Measurements from ENCODE around the gene CATSPER4. TPM values are rescaled to one million over a fixed set of nuclear protein-coding genes. Genes with fewer than 3 reads are reported as not detected.
A peak's percentile ranks its signal among the peaks of the same experiment; 100 is the strongest.

Gene CATSPER4
- total and polyA plus RNA-seq, 2 of the 13 experiments (the other 11 are each of a cell fraction or from before 2014, with no cell fraction given), result not detected

- TF ChIP-seq FLYWCH1 (CRISPR knock-in tag; IDR thresholded peaks at IDR 0.05), result no peak
- no peak for TF ChIP-seq SETDB1 (CRISPR knock-in tag; IDR thresholded peaks at IDR 0.05; ENCODE audit: borderline replicate concordance)
- TF ChIP-seq ETS1 (CRISPR knock-in tag; IDR thresholded peaks at IDR 0.05), result no peak
- 0 out of 2 replicates have a peak, but pooled peaks have one; percentile 12 for TF ChIP-seq ZGPAT (CRISPR knock-in tag; IDR thresholded peaks at IDR 0.05)
- peak; percentile 91 for TF ChIP-seq ZFP36L1 (CRISPR knock-in tag; IDR thresholded peaks at IDR 0.05)
- no peak for TF ChIP-seq MTA3 (CRISPR knock-in tag; IDR thresholded peaks at IDR 0.05)
- peak; percentile 76 for TF ChIP-seq ZFP91 (CRISPR knock-in tag; IDR thresholded peaks at IDR 0.05; ENCODE audit: borderline replicate concordance)
- 0 out of 2 replicates have a peak, but pooled peaks have one; percentile 60 for TF ChIP-seq ZNF589 (CRISPR knock-in tag; conservative IDR thresholded peaks at IDR 0.05)
- TF ChIP-seq ZNF333 (CRISPR knock-in tag; IDR thresholded peaks at IDR 0.05; ENCODE audit: borderline replicate concordance), result 0 out of 2 replicates have a peak, but pooled peaks have one; percentile 54
- no peak for TF ChIP-seq MAFF (IDR thresholded peaks at IDR 0.05; ENCODE audit: low read depth, low read length)
- TF ChIP-seq ZNF382 (CRISPR knock-in tag; IDR thresholded peaks at IDR 0.05; ENCODE audit: borderline replicate concordance), result no peak
- peak; percentile 78; the same call in 1 of the 2 replicates for TF ChIP-seq MTERF4 (CRISPR knock-in tag; IDR thresholded peaks at IDR 0.05)
- peak; percentile 85 for TF ChIP-seq RBM39 (IDR thresholded peaks at IDR 0.05; ENCODE audit: low read depth, low read length, poor library complexity, severe bottlenecking)
- no peak for TF ChIP-seq TBP (CRISPR knock-in tag; IDR thresholded peaks at IDR 0.05)
- no peak for TF ChIP-seq ZNF780A (CRISPR knock-in tag; IDR thresholded peaks at IDR 0.05)
- TF ChIP-seq NR1H2 (CRISPR knock-in tag; IDR thresholded peaks at IDR 0.05; ENCODE audit: borderline replicate concordance, low read depth), result no peak
- TF ChIP-seq ZNF768 (CRISPR knock-in tag; IDR thresholded peaks at IDR 0.05), result peak; percentile 56
- peak; percentile 75; the same call in 1 of the 2 replicates for TF ChIP-seq MEIS1 (CRISPR knock-in tag; IDR thresholded peaks at IDR 0.05; ENCODE audit: borderline replicate concordance)
- peak; percentile 19; the same call in 1 of the 2 replicates for TF ChIP-seq NR2C2 (CRISPR knock-in tag; IDR thresholded peaks at IDR 0.05; ENCODE audit: borderline replicate concordance)
- peak; percentile 45; the same call in 1 of the 2 replicates for TF ChIP-seq ZC3H13 (CRISPR knock-in tag; IDR thresholded peaks at IDR 0.05)
- peak; percentile 72 for TF ChIP-seq ZNF430 (CRISPR knock-in tag; IDR thresholded peaks at IDR 0.05)
- peak; percentile 30 for TF ChIP-seq IKZF4 (CRISPR knock-in tag; IDR thresholded peaks at IDR 0.05; ENCODE audit: borderline replicate concordance, low read depth, not compliant biosample characterization)
- TF ChIP-seq ZSCAN22 (CRISPR knock-in tag; IDR thresholded peaks at IDR 0.05), result no peak; the same call in 1 of the 2 replicates
- TF ChIP-seq KLF11 (CRISPR knock-in tag; IDR thresholded peaks at IDR 0.05), result no peak; the same call in 1 of the 2 replicates
- no peak for TF ChIP-seq ZNF282 (IDR thresholded peaks at IDR 0.05; ENCODE audit: partially characterized antibody)
These were observed 43.7 kb downstream of the CATSPER4 start, which contains the start of gene CEP85 (continued) for GRCh38 chr1:26233903-26234643.
